Measurements from ENCODE around the gene RAI14.

DNA sequence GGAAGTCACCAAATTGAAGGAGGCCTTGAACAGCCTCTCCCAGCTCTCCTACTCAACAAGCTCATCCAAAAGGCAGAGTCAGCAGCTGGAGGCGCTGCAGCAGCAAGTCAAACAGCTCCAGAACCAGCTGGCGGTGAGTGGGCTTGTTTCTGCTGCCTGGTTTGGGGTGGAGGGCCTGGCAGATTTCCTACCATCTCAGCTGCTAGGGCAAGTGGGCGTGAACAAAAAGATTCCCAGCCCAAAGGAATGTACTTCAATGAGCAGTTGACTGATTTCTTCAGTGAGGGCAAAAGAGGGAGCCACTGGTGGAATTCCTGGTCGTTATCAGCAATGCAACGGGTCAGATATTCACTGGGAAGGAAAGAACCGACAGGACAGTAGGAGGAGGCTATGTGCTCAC lies 170.2 kb downstream of the RAI14 start:
- TF ChIP-seq, protein P1, sequence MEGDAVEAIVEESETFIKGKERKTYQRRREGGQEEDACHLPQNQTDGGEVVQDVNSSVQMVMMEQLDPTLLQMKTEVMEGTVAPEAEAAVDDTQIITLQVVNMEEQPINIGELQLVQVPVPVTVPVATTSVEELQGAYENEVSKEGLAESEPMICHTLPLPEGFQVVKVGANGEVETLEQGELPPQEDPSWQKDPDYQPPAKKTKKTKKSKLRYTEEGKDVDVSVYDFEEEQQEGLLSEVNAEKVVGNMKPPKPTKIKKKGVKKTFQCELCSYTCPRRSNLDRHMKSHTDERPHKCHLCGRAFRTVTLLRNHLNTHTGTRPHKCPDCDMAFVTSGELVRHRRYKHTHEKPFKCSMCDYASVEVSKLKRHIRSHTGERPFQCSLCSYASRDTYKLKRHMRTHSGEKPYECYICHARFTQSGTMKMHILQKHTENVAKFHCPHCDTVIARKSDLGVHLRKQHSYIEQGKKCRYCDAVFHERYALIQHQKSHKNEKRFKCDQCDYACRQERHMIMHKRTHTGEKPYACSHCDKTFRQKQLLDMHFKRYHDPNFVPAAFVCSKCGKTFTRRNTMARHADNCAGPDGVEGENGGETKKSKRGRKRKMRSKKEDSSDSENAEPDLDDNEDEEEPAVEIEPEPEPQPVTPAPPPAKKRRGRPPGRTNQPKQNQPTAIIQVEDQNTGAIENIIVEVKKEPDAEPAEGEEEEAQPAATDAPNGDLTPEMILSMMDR (IDR thresholded peaks at IDR 0.05; ENCODE audit: poor library complexity): no peak
- no peak for TF ChIP-seq EZH2phosphoT487 (IDR thresholded peaks at IDR 0.05; ENCODE audit: low read depth, severe bottlenecking, unreplicated experiment)
- no peak for TF ChIP-seq EZH2 (IDR thresholded peaks at IDR 0.05; ENCODE audit: borderline replicate concordance)
